HG03439 (cell line): ENCODE results near the gene THSD4.
"Not testable (repeated sequence)": the region's sequence is repeated elsewhere in the genome, so short reads cannot be mapped to it uniquely, and the experiment has no call there.

Experiments used
- ATAC-seq: cut with Tn5 transposase; IDR thresholded peaks from one replicate; pipeline ENCODE4 v1.9.1; 2021; ENCODE audit warnings: mild to moderate bottlenecking, moderate library complexity; ENCODE audit not compliant: unreplicated experiment

The THSD4 gene

DNA sequence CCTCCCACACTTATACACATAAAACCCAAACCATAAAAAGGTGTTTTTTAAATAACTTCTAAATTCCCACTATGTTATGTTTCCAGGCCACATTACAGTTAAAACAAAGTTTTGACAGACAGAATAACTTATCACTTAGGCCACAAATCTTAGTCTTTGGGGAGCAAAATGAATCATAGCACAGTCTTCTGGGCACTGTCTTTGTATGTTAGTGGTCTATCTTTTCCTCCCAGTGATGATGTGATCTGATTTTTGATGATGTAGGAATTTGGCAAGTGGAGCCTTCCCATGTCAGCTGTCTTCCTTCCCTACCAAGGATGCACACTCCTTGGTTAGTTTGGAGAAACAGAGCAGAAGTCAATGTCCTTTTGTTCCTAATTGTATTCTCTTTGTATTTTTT is 67.3 kb downstream of the THSD4 start:
- ATAC-seq, result no peak

- no peak for ATAC-seq
Measured at GRCh38 chr15:71183063-71183462, 67.8 kb downstream of the THSD4 start.

DNA sequence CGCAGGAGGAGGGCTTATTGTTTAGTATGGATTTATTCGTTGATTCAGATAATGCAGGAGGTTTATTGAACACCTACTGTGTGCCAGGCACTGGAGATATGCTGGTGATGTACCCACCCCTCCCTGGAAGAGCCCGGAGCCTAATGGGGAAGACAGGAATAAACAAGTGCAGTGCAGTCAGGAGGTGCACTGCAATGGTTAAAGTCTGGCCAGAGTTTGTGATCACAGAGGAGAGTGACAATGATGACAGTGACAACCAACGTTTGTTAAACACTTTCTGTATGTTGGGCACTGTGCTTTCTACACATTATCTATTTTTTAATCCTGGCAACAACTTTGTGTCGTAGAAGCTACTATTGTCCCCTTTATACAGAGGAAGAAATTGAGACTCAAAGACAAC is 70.4 kb downstream of the THSD4 start:
- ATAC-seq, result no peak

DNA sequence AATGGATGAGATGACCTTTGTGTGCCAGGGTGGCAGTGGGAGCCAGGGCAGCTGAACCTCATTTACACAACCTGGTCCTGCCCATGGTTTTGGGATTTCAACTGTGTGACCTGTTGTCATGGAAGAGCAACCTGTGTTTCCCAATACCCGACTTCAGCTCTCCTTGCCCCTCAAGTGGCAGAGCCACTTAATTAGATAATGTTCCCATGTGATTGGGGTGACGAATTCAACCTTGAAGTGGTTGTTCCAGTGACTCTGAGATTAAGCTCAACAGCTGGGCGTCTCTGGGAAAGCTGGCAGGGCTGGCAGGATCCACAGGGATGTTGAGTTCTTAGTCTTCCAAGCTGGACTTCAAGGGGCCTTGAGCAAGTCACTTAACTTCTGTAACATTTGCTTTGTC is 71.0 kb downstream of the THSD4 start:
- ATAC-seq, result no peak

- no peak for ATAC-seq
Measured at GRCh38 chr15:71187078-71187477, 71.8 kb downstream of the THSD4 start.

GRCh38 chr15:71187526-71187925 is 72.3 kb downstream of the THSD4 start:
- no peak for ATAC-seq

DNA sequence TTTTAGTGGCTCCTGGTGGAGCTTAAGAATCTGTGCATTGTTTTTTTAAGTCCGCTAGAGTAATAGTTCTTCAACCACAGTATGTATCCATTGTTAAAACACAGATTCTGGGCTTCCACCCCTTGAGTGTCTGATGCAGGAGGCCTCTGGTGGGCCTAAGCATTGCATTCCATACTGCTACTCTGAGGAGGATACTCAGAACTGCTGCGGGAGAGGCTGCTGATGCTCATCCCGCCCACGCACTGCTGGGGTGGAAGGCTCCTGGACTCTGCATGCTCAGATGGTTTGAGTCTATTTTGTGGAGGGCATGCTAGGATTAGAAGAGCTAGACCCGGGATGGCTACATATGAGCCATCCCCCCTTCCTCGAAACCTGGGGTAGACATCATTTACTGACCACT is 74.4 kb downstream of the THSD4 start:
- ATAC-seq, result no peak

GRCh38 chr15:71191296-71191695 is 76.0 kb downstream of the THSD4 start:
- ATAC-seq, result no peak

- no peak for ATAC-seq
Measured at GRCh38 chr15:71192816-71193215, 77.5 kb downstream of the THSD4 start.

GRCh38 chr15:71194286-71194685 is 79.0 kb downstream of the THSD4 start:
- no peak for ATAC-seq

DNA sequence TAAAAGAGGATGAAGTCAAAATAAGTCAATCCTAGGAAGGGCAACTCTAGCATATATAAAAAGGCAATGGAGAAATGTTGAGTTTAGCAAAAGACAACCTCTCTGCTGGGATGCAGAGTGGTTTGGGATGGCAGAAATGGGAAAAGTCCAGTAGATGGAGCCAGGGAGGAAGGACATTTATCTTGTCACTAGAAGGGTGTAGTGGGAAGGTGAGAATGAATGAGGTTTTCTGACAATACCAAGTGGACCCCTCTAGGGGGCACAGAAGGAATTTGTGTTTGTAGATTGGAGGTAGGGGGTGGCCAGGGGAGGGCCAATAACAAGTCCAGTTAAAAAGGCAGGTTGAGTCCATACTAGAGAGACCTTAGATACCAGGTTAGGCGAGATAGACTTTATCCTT is 80.0 kb downstream of the THSD4 start:
- ATAC-seq, result no peak

DNA sequence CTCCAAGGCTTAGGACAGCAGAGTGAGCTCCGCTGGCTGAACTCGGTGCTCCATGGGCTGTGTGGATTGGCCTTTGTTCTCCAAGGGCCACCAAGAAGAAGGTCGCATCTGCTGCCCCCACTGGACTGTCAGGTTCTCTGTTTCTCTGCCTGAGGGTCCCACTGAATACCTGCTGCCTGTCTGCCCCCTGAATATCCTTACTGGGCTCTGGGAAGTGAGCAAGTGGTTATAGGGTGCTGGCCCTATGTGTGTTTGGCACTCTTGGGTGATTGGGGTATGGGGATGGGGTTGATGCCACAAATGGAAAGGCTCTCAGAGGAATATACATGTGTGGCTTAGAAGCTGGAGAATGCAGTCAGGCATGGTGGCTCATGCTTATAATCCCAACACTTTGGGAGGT is 82.3 kb downstream of the THSD4 start:
- no peak for ATAC-seq

- ATAC-seq, result no peak
Measured at GRCh38 chr15:71198846-71199245, 83.6 kb downstream of the THSD4 start.

GRCh38 chr15:71199384-71200351 is 84.4 kb downstream of the THSD4 start:
- no peak for ATAC-seq

DNA sequence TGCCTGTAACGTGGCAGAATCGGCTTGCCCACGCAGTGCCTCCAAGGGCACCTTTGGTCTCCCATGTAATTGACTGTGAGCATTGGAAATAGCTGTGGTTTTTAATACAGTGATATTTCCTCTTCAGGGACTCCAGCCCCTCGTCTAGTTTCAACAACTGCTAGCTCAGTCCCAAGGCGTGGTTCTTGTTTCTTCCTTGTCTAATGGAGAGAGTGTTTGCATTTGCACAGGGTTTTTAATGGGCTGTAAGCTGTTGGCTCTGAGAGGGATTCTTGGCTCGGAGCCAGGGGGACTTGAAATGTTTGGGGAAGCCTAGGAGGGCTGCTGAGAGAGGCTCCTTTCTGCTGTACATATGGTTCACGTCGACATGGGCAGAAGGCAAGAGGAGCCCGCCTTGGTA is 86.2 kb downstream of the THSD4 start:
- no peak for ATAC-seq

GRCh38 chr15:71202712-71203111 is 87.4 kb downstream of the THSD4 start:
- no peak for ATAC-seq

GRCh38 chr15:71203586-71204474 is 88.6 kb downstream of the THSD4 start:
- no peak for ATAC-seq

DNA sequence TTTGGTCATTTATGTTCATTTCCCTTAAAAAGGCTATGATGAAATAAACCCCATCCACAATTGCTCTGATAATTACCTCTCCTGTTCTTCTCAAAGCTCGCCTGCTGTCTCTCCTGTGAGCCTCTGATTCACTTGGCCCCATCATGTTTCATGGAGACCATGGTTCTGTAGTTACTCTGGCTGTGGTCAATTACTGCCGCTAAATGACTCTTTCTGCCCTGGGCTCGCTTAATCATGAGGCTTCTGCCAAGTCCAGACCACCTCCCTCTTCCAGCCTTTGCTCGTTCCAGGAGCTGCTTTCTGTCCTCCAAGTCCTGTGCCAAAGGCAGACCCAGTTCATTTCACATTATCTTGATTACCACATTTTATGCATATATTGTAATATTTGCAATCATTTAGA is 91.9 kb downstream of the THSD4 start:
- no peak for ATAC-seq

- no peak for ATAC-seq
Measured at GRCh38 chr15:71212146-71212545, 96.9 kb downstream of the THSD4 start.

GRCh38 chr15:71213943-71214342 is 98.7 kb downstream of the THSD4 start:
- not testable (repeated sequence) for ATAC-seq

DNA sequence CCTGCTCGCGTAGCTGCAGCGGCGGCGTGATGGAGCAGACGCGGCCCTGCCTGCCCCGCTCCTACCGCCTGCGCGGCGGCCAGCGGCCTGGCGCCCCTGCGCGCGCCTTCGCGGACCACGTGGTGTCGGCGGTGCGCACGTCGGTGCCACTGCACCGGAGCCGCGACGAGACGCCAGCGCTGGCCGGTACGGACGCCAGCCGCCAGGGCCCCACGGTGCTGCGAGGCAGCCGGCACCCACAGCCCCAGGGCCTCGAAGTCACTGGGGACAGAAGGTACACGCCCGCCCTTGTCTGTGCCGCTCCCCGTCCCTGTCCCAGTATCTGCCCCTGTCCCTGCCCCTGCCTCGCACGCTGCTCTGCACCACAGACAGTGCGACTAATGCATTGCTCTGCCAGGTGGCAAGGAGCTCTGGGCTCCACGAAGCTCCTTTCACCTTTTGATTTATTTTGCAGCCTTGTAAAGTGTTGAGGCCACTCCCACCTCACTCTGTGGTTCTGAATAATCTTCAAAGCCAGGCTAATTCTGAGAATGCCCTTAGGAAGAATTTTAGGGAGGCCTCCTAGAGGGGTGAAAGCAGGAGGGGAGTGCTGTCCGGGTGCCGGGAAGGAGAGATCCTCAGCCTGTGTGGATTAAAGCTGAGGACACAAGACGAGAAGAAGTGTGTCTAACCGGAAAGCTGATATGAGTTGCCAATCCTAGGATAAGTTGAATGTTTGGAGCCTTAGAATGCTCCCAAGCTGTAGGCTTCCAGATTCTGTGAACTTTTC is 100.0 kb downstream of the THSD4 start:
- ATAC-seq, result no peak
